IMR-90 (cell line): Measurements from ENCODE around the gene HTT.

ENCODE experiments used
- BHLHE40 ChIP-seq: fragments of 150-350 bp; IDR thresholded peaks from 2 replicates; pipeline ENCODE4 v1.6.1; 2016; ENCODE audit warnings: mild to moderate bottlenecking, low read depth, low read length
- CEBPB ChIP-seq: IDR thresholded peaks from 2 replicates; pipeline ENCODE4 v1.6.1; 2012; ENCODE audit warnings: low read depth, low read length, improper control_type of control experiment
- POLR2A ChIP-seq: IDR thresholded peaks from 2 replicates; pipeline ENCODE4 v1.6.1; 2012; ENCODE audit warnings: mild to moderate bottlenecking, low read depth, low read length
- RAD21 ChIP-seq: IDR thresholded peaks from 2 replicates; pipeline ENCODE4 v1.6.1; 2012; ENCODE audit warnings: low read length, improper control_type of control experiment
- RCOR1 ChIP-seq: IDR thresholded peaks from 2 replicates; pipeline ENCODE4 v1.6.1; 2012; ENCODE audit warnings: mild to moderate bottlenecking, low read length, improper control_type of control experiment; ENCODE audit not compliant: insufficient replicate concordance
- RFX5 ChIP-seq: IDR thresholded peaks from 2 replicates; pipeline ENCODE4 v1.8.0; 2012; ENCODE audit warnings: low read depth, mild to moderate bottlenecking, low read length, moderate library complexity
- USF2 ChIP-seq: fragments of 150-350 bp; IDR thresholded peaks from 2 replicates; pipeline ENCODE4 v1.6.1; 2017; ENCODE audit warnings: mild to moderate bottlenecking, antibody characterized with exemption, low read length, low read depth
- TF ChIP-seq, protein P1 (sequence below): conservative IDR thresholded peaks from 2 replicates; pipeline ENCODE4 v1.5.1; 2012; ENCODE audit warnings: mild to moderate bottlenecking, low read depth, low read length, improper control_type of control experiment

DNA sequence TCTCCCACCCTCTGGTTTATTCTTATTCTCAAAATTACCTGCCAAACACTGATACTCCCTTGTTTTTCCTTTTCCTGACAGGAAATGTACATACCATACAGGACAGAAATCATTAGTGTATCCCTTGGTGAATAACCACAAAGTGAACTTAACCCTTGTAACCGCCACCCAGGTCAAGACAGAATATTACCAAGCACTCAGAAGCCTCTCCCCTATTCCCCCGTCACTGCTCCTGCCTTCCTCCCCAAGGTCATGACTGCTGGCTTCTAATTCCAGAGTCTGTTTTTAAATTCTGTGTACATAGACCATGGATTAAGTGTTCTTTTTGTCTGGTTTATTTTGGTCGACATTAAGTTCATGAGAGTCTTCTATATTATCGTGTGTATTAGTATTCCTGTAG, 37.7 kb downstream of the HTT start:
- TF ChIP-seq POLR2A, result no peak
- TF ChIP-seq, protein P1, sequence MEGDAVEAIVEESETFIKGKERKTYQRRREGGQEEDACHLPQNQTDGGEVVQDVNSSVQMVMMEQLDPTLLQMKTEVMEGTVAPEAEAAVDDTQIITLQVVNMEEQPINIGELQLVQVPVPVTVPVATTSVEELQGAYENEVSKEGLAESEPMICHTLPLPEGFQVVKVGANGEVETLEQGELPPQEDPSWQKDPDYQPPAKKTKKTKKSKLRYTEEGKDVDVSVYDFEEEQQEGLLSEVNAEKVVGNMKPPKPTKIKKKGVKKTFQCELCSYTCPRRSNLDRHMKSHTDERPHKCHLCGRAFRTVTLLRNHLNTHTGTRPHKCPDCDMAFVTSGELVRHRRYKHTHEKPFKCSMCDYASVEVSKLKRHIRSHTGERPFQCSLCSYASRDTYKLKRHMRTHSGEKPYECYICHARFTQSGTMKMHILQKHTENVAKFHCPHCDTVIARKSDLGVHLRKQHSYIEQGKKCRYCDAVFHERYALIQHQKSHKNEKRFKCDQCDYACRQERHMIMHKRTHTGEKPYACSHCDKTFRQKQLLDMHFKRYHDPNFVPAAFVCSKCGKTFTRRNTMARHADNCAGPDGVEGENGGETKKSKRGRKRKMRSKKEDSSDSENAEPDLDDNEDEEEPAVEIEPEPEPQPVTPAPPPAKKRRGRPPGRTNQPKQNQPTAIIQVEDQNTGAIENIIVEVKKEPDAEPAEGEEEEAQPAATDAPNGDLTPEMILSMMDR, result no peak
- no peak for TF ChIP-seq RFX5
- TF ChIP-seq RAD21, result no peak
- no peak for TF ChIP-seq BHLHE40
- TF ChIP-seq USF2, result no peak
- TF ChIP-seq CEBPB, result no peak
- TF ChIP-seq RCOR1, result no peak
